ENCODE results near the gene FSTL5. TPM values are rescaled to one million over a fixed set of nuclear protein-coding genes. Genes with fewer than 3 reads are reported as not detected.

FSTL5 gene
- total RNA-seq, 2 donors from 2014 or later: not detected

- Histone ChIP-seq H3K9me3 (no peaks in the 10 kb centered on the region), H3K4me1 (no peaks in the 10 kb centered on the region), H3K27me3 (no peaks in the 10 kb centered on the region), H3K27ac (no peak overlapping the region), H3K36me3 (no peaks in the 10 kb centered on the region), H3K4me3 (no peak overlapping the region)
- no peak for DNase-seq (ENCODE audit: low spot score)
- no peak for TF ChIP-seq CTCF (IDR thresholded peaks at IDR 0.05)
These were observed 448.9 kb downstream of the FSTL5 start for GRCh38 chr4:161714931-161715330.

GRCh38 chr4:161714022-161714751 is 449.6 kb downstream of the FSTL5 start:
- Histone ChIP-seq H3K27ac (no peak overlapping the region), H3K4me3 (no peak overlapping the region), H3K9me3 (no peaks in the 10 kb centered on the region), H3K4me1 (no peaks in the 10 kb centered on the region), H3K27me3 (no peaks in the 10 kb centered on the region), H3K36me3 (no peaks in the 10 kb centered on the region)
- DNase-seq (ENCODE audit: low spot score): no peak
- no peak for TF ChIP-seq CTCF (IDR thresholded peaks at IDR 0.05)

- no peaks in the 10 kb centered on the region for H3K4me1 ChIP-seq
- no peaks in the 10 kb centered on the region for H3K9me3 ChIP-seq
- H3K27me3 ChIP-seq: no peaks in the 10 kb centered on the region
- H3K36me3 ChIP-seq: no peaks in the 10 kb centered on the region
- DNase-seq (ENCODE audit: low spot score): no peak
- TF ChIP-seq CTCF (IDR thresholded peaks at IDR 0.05): no peak
- H3K4me3 ChIP-seq: no peak overlapping the region
- no peak overlapping the region for H3K27ac ChIP-seq
These were observed 459.1 kb downstream of the FSTL5 start for GRCh38 chr4:161704653-161705052.

- Histone ChIP-seq H3K4me3 (no peak overlapping the region), H3K9me3 (no peaks in the 10 kb centered on the region), H3K4me1 (no peaks in the 10 kb centered on the region), H3K27ac (no peak overlapping the region), H3K27me3 (no peaks in the 10 kb centered on the region), H3K36me3 (no peaks in the 10 kb centered on the region)
- no peak for TF ChIP-seq CTCF (IDR thresholded peaks at IDR 0.05)
- no peak for DNase-seq (ENCODE audit: low spot score)
These were observed 459.8 kb downstream of the FSTL5 start for GRCh38 chr4:161704040-161704439.

GRCh38 chr4:161702287-161702686 is 461.5 kb downstream of the FSTL5 start:
- H3K27ac ChIP-seq: no peak overlapping the region
- no peaks in the 10 kb centered on the region for H3K9me3 ChIP-seq
- H3K36me3 ChIP-seq: no peaks in the 10 kb centered on the region
- TF ChIP-seq CTCF (IDR thresholded peaks at IDR 0.05): no peak
- no peaks in the 10 kb centered on the region for H3K27me3 ChIP-seq
- no peak overlapping the region for H3K4me3 ChIP-seq
- H3K4me1 ChIP-seq: no peaks in the 10 kb centered on the region
- no peak for DNase-seq (ENCODE audit: low spot score)

- DNase-seq (ENCODE audit: low spot score): no peak
- H3K27ac ChIP-seq: no peak overlapping the region
- no peaks in the 10 kb centered on the region for H3K27me3 ChIP-seq
- H3K9me3 ChIP-seq: no peaks in the 10 kb centered on the region
- TF ChIP-seq CTCF (IDR thresholded peaks at IDR 0.05): no peak
- H3K36me3 ChIP-seq: no peaks in the 10 kb centered on the region
- H3K4me1 ChIP-seq: no peaks in the 10 kb centered on the region
- H3K4me3 ChIP-seq: no peak overlapping the region
These were observed 466.9 kb downstream of the FSTL5 start for GRCh38 chr4:161696944-161697343.
